Measurements from ENCODE around the gene DNAJC12.
"Not testable (repeated sequence)": the region's sequence is repeated elsewhere in the genome, so short reads cannot be mapped to it uniquely, and the experiment has no call there.

DNAJC12 gene

GRCh38 chr10:67839951-67840350 is 2.0 kb upstream of the DNAJC12 start:
- no peak for DNase-seq (ENCODE audit: low spot score)

- not testable (repeated sequence) for DNase-seq (ENCODE audit: low spot score)
Observed at GRCh38 chr10:67839511-67839910, 1.5 kb upstream of the DNAJC12 start.

GRCh38 chr10:67836972-67837371 is 1.0 kb downstream of the DNAJC12 start:
- DNase-seq (ENCODE audit: low spot score), result no peak

GRCh38 chr10:67836488-67836887 is 1.5 kb downstream of the DNAJC12 start:
- DNase-seq (ENCODE audit: low spot score), result no peak

- DNase-seq (ENCODE audit: low spot score), result not testable (repeated sequence)
Observed at GRCh38 chr10:67835541-67836394, 2.2 kb downstream of the DNAJC12 start.

- DNase-seq (ENCODE audit: low spot score), result no peak
Observed at GRCh38 chr10:67834375-67834774, 3.6 kb downstream of the DNAJC12 start.

GRCh38 chr10:67827811-67828210 is 10.2 kb downstream of the DNAJC12 start:
- DNase-seq (ENCODE audit: low spot score), result no peak

GRCh38 chr10:67819768-67820204 is 18.2 kb downstream of the DNAJC12 start:
- DNase-seq (ENCODE audit: low spot score), result no peak

- no peak for DNase-seq (ENCODE audit: low spot score)
Observed at GRCh38 chr10:67818323-67818722, 19.7 kb downstream of the DNAJC12 start.

- DNase-seq (ENCODE audit: low spot score), result no peak
Observed at GRCh38 chr10:67816719-67817118, 21.3 kb downstream of the DNAJC12 start.

GRCh38 chr10:67815571-67816059 is 22.4 kb downstream of the DNAJC12 start:
- DNase-seq (ENCODE audit: low spot score), result no peak

GRCh38 chr10:67812007-67812406 is 26.0 kb downstream of the DNAJC12 start:
- no peak for DNase-seq (ENCODE audit: low spot score)

GRCh38 chr10:67809107-67809506 is 28.9 kb downstream of the DNAJC12 start:
- DNase-seq (ENCODE audit: low spot score), result no peak

GRCh38 chr10:67808704-67809103 is 29.3 kb downstream of the DNAJC12 start:
- no peak for DNase-seq (ENCODE audit: low spot score)

GRCh38 chr10:67807855-67808456 is 30.0 kb downstream of the DNAJC12 start:
- no peak for DNase-seq (ENCODE audit: low spot score)

GRCh38 chr10:67804395-67804678 is 33.7 kb downstream of the DNAJC12 start:
- DNase-seq (ENCODE audit: low spot score), result no peak

GRCh38 chr10:67803588-67804394 is 34.2 kb downstream of the DNAJC12 start:
- DNase-seq (ENCODE audit: low spot score), result no peak

- DNase-seq (ENCODE audit: low spot score), result no peak
Observed at GRCh38 chr10:67802767-67803538, 35.0 kb downstream of the DNAJC12 start.

- no peak for DNase-seq (ENCODE audit: low spot score)
Observed at GRCh38 chr10:67801118-67801517, 36.9 kb downstream of the DNAJC12 start.

GRCh38 chr10:67794909-67795460 is 43.0 kb downstream of the DNAJC12 start:
- DNase-seq (ENCODE audit: low spot score), result no peak

GRCh38 chr10:67794256-67794655 is 43.7 kb downstream of the DNAJC12 start:
- no peak for DNase-seq (ENCODE audit: low spot score)

- no peak for DNase-seq (ENCODE audit: low spot score)
Observed at GRCh38 chr10:67793313-67793712, 44.7 kb downstream of the DNAJC12 start.
